Activated naive CD4-positive, alpha-beta T cell treated with anti-CD3 and anti-CD28 coated beads, Interleukin-2, amount 50 U/mL, for 72 hours (primary cell): ENCODE results near the gene NUBPL. TPM values are rescaled to one million over a fixed set of nuclear protein-coding genes. Genes with fewer than 3 reads are reported as not detected.

Experiments
- ATAC-seq, 2 donors: fragments of 150-1000 bp; cut with Tn5 transposase; 2 replicates each; pipeline ENCODE4 v1.10.0; 2021; ENCODE audit warnings: mild to moderate bottlenecking in 2 of 2, moderate library complexity in 2 of 2
- DNase-seq, 2 donors: peaks; one replicate each; pipeline ENCODE4 v3.0.0; 2021 to 2022; ENCODE audit warnings: low spot score in 2 of 2
- H3K27ac Mint-ChIP-seq, 2 donors: one replicate each; pipeline ENCODE4 v1.8.0; 2022; ENCODE audit warnings: mild to moderate bottlenecking in 2 of 2, mixed read lengths in 2 of 2
- H3K36me3 Mint-ChIP-seq, 2 donors: one replicate each; pipeline ENCODE4 v1.8.0; 2022; ENCODE audit warnings: mixed read lengths in 2 of 2
- H3K9me3 Mint-ChIP-seq, 2 donors: one replicate each; pipeline ENCODE4 v1.8.0; 2022; ENCODE audit warnings: mixed read lengths in 2 of 2
- total RNA-seq, 2 donors: library from RNA; stranded (reverse); gene quantifications; one replicate each; pipeline ENCODE4 v1.2.3, GENCODE V29; 2022

Gene NUBPL, protein sequence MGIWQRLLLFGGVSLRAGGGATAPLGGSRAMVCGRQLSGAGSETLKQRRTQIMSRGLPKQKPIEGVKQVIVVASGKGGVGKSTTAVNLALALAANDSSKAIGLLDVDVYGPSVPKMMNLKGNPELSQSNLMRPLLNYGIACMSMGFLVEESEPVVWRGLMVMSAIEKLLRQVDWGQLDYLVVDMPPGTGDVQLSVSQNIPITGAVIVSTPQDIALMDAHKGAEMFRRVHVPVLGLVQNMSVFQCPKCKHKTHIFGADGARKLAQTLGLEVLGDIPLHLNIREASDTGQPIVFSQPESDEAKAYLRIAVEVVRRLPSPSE
- total RNA-seq = 10 to 100 TPM in 1 of 2 donors, 1 to 10 TPM in 1; 7.5 to 10.3 TPM

DNA sequence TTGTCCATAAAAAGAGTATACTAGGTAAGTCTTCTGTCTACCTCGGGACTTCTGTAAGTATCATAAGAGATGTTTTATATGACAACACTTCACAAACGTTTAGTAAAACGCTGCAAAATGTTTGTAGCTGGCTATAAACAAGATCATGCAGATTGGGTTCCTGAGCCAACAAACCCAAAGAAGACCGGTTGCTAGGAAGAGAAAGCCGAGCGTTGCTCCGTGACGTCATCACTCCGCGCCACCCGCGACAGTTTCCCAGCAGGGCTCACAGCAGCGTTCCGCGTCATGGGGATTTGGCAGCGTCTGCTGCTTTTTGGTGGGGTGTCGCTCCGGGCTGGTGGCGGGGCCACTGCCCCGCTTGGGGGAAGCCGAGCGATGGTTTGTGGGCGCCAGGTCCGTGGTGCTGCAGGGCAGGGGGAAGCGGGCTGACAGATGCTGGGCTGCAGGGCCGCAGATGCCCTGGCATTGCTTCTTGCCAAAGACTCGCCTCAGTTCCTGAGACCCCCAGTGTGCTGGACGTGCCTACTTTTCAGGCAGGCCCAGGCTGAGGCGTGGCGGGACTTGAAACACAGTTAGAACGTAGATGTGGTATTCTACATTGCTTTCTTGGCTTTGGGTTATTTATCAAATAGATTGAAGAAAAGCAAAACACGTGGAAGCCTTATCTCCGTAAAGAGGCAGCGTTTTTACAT lies at the start of gene NUBPL:
TSS of gene NUBPL (plus strand) at position 250 of the 692 bp plus-strand sequence. CDS start at position 286, 36 bp downstream.
- H3K27ac Mint-ChIP-seq = peak within 1 kb of the TSS; percentile 94 to 99
- peaks cover 4 to 8% of the 10 kb centered on the region in 2 donors for H3K36me3 Mint-ChIP-seq
- DNase-seq (peak; percentile 94 to 95), ATAC-seq (peak; percentile 97 to 98)
- H3K9me3 Mint-ChIP-seq = peaks cover 0 to 7% of the 10 kb centered on the region in 2 donors

DNA sequence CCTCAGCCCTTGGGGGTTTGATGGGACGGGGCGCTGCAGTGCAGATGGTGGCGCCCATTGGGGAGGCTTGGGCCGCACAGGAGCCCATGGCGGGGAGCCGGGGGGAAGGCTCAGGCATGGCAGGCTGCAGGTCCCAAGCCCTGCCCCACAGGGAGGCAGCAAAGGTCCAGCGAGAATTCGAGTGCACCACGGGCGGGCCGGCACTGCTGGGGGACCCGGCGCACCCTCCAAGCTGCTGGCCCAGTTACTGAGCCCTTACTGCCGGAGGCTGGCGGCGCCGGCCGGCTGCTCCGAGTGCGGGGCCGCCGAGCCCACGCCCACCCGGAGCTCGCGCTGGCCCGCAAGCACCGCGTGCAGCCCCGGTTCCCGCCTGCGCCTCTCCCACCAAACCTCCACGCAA lies 34.1 kb upstream of the NUBPL start:
- ATAC-seq = no peak
- DNase-seq = no peak
- no peaks in the 10 kb centered on the region for H3K9me3 Mint-ChIP-seq
- H3K27ac Mint-ChIP-seq = no peak overlapping the region
- H3K36me3 Mint-ChIP-seq = no peaks in the 10 kb centered on the region

DNA sequence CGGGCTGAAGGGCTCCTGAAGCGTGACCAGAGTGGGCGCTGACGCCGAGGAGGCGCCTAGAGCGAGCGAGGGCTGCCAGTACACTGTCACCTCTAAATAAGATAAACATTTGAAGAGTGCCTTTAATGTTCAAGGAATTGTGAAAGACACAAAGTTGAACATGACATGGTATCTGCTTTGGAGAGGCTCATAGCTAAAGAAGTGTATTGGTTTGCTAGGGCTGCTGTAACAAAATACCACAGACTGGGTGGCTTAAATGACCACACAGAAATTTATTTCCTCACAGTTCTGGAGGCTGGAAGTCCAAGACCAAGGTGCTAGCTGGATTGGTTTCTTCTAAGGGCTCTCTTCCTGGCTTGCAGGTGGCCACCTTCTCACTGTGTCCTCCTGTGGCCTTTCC lies 33.7 kb upstream of the NUBPL start:
- ATAC-seq = no peak
- Mint-ChIP-seq H3K27ac (no peak overlapping the region), H3K36me3 (no peaks in the 10 kb centered on the region), H3K9me3 (no peaks in the 10 kb centered on the region)
- no peak for DNase-seq

DNA sequence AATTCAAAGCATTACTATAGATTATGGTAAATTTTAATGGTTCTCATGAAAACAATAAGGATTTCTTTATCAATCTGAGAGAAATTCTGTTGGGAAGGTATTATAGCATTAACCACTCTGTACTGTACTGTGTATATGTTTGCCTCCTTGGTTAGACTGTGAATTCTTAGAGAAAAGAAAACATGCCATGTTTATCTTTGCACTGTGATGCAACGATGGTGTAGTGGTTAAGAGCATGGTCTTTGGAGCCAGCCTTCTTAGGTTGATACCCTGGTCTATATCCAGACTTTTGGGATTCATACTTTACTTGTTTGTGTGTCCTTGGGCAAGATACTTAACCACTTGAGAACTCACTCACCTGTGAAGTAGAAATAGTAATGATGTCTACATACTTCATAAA lies 32.2 kb upstream of the NUBPL start:
- DNase-seq = no peak
- Mint-ChIP-seq H3K27ac (no peak overlapping the region), H3K36me3 (no peaks in the 10 kb centered on the region), H3K9me3 (no peaks in the 10 kb centered on the region)
- no peak for ATAC-seq

DNA sequence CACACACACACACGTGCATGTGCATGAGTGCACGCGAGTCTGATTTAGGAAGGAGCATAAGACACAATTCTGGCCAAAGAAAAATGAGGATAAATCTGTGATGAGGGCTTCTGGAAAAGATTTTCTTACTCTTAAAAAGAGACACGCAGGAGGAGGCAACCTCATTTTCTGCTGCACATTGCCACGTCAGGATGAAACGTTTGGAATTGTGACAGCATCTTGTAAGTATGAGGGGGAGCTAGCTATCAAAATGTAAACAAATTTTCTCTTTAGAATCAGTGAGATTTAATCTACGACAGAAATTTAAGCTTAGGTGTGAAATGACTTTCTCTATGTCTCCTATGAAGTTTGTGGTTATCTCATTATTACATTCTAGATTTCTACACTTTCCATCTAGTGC lies 31.1 kb upstream of the NUBPL start:
- Mint-ChIP-seq H3K27ac (no peak overlapping the region), H3K9me3 (no peaks in the 10 kb centered on the region), H3K36me3 (no peaks in the 10 kb centered on the region)
- ATAC-seq (no peak), DNase-seq (no peak)

DNA sequence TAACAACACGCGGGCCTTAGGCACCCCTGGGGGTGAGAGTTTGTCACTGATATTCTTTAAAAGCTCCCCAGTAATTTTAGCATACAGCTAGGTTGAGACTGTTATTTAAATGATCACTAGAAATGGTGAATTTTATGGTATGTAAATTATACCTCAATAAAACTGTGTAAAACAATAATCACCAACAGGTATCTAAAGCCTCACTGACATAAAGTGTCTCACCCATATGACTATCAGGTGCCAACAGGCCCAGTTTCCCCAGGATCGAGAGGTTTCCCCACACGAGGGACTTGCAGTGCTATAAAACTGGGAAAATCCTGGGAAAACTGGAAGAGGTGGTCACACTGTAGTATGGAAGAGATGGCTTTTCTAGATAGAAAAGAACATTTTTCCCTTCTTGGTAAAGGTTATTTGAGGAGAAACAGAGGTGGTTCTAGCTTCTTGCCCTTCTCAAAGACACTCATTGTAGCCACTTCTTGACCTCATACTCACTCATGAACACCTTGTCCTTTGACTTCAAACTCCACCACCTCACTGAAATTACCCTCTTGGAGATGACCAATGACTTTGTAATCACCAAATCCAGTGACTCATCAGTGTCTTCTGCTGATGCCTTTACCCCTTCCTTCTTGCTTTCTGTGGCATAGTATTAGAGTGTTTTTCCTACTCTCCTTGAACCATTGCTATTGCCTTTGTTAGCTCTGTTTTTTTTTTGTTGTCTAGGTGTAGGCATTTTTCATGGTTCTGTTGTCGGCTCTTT lies 24.8 kb upstream of the NUBPL start:
- no peak for DNase-seq
- no peaks in the 10 kb centered on the region for H3K9me3 Mint-ChIP-seq
- no peak overlapping the region for H3K27ac Mint-ChIP-seq
- no peaks in the 10 kb centered on the region for H3K36me3 Mint-ChIP-seq
- peak in 1 of 2 donors; percentile 56 for ATAC-seq

DNA sequence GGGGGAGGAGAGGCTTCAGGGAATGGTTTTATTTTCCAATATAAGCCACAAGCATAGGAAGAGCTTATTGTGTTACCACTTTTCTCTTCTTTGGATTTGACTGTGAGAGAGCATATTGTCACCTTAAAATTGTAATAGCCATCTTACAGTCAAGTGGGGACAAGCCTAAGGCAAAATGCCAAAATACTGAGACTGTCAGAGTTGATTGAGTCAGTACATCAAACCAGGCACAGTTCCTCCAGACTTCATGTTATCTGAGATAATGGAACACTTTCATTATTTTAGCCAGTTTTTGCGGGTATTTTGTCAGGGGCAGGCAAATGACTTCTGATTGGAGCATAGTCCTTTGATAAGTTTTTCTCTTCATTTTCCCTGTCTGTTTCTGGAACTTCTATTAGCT lies 19.5 kb upstream of the NUBPL start:
- ATAC-seq = no peak
- H3K9me3 Mint-ChIP-seq = no peaks in the 10 kb centered on the region

DNA sequence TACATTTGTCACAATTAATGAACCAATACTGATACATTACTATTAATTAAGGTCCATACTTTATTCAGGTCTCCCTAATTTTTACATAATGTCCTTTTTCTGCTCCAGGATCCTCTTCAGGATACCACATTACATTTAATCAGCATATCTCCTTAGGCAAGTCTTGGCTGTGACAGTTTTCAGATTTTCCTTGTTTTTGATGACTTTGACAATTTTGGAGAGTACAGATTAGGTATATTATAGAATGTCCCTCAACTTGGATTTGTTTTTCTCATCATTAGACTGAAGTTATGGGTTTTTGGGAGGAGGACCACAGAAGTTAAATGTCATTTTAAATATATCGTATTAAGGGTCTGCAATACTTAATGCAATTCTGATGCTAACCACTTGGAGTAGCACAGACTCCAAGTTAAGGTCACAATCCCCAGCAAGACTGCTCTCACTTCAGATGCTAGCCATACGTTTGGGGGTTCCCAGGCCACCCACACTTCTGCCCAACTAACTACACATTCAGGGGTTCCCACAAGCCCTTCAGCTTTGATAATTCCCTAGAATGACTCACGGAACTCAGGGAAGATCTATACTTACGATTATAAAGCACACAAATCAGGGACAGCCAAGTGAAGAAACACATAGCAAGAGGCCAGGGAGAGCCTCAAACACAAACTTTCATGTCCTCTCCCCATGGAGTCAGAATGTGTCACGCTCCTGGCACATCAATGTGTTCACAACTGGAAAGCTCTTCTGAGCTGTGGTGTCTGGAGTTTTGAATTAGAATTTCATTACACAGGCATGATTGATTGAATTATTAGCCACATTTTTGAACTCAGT lies 17.0 kb upstream of the NUBPL start:
- Mint-ChIP-seq H3K9me3 (no peaks in the 10 kb centered on the region), H3K36me3 (no peaks in the 10 kb centered on the region), H3K27ac (no peak overlapping the region)
- DNase-seq = no peak
- ATAC-seq = no peak

More for the DNA sequence above, 19.5 kb upstream of the NUBPL start:
- Mint-ChIP-seq H3K27ac (no peak overlapping the region), H3K36me3 (no peaks in the 10 kb centered on the region)
- no peak for DNase-seq

DNA sequence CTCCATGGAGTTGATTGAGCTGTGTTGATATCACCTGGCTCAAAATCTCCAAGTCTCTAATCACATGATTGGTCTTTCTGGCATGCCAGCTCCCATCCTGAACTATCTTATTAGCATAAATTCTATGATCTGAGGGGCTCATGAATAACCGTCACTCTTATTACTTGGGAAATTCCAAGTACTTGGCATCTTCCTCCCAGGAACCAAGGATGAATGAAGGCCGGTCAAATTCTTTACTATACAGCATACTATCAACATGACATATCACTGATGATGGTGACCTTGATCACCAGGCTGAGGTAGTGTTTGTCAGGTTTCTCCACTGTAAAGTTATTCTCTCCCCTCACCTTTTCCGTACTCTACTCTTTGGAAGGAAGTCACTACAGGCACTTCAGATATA lies 16.4 kb upstream of the NUBPL start:
- ATAC-seq (no peak), DNase-seq (no peak)
- Mint-ChIP-seq H3K36me3 (no peaks in the 10 kb centered on the region), H3K27ac (no peak overlapping the region), H3K9me3 (no peaks in the 10 kb centered on the region)

DNA sequence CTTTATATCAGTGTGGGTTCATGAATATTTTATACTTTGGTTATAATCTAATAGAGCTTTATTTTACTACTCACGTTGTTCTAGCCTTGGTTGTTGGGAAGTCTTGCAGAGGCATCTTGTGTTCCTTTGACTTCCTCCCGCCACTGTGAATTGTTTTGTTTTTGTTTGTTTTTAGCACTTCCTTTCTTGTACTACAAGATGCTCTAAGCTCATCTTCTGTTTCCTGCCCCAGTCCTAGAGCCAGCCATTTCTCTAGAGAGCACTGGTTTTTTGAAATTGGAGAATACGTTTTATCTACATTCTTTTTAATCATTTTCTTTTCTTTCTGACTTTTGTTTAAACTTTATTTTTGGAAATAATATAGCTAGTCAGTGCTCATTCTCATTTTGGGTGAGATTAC lies 15.9 kb upstream of the NUBPL start:
- DNase-seq = no peak
- Mint-ChIP-seq H3K36me3 (no peaks in the 10 kb centered on the region), H3K9me3 (no peaks in the 10 kb centered on the region), H3K27ac (no peak overlapping the region)
- ATAC-seq = no peak

DNA sequence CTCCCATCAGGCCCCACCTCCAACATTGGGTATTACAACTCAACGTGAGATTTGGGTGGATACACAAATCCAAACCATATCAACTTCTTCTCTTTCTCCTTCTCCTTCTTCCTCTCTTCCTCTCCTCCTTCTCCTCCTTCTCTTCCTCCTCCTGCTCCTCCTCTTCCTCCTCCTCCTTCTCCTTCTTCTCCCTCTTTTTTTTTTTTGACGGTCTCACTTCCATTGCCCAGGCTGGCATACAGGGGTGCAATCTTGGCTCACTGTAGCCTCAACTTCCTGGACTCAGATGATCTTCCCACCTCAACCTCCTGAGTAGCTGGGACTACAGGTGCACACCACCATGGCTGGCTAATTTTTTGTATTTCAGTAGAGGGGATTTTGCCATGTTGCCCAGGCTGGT lies 11.4 kb upstream of the NUBPL start:
- ATAC-seq = no peak
- DNase-seq = no peak
- H3K36me3 Mint-ChIP-seq = no peaks in the 10 kb centered on the region
- H3K9me3 Mint-ChIP-seq = no peaks in the 10 kb centered on the region
- no peak overlapping the region for H3K27ac Mint-ChIP-seq

DNA sequence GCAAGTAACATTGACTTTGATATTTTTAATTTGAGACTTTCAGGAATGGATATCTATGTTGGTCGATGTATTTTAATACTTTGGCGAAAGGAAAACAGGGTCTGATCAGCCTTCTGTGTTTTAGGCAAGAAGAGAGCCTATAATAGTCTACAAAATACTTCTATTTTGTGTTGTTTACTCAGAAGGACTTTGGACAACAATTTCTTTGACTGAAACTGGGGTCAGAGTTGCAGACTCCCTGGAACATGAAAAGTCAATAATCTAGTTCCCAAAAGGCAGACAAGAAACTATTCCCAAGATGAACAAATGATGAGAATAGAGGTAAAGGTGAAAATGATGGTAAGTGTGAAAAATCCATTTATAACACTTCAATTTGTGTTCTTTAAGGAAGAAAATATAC lies 10.6 kb upstream of the NUBPL start:
- H3K36me3 Mint-ChIP-seq = no peaks in the 10 kb centered on the region
- H3K9me3 Mint-ChIP-seq = no peaks in the 10 kb centered on the region
- no peak overlapping the region for H3K27ac Mint-ChIP-seq
- DNase-seq = no peak
- ATAC-seq = no peak

DNA sequence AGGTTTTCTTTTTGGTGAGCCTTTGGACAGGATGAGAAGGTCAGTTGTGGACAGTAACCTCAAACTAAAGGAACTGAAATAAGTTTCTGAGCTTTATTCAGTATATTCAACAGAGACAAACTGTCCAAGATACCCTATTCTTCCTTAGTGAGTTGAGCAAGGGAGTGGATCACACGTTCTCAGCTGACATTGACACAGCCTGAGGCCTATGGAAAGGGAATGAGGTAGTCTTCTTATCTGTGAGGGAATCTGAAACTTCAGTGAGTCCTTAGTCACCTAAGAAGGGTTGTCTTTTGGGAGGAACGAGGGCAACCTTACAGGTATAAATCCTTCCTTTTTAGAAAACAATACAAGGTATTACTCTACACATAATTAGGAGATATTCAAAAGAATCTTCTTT lies 5.0 kb upstream of the NUBPL start:
- Mint-ChIP-seq H3K36me3 (peaks cover 2% of the 10 kb centered on the region in 2 donors), H3K9me3 (peaks cover 0 to 7% of the 10 kb centered on the region in 2 donors), H3K27ac (no peak overlapping the region)
- DNase-seq = no peak
- ATAC-seq = no peak

DNA sequence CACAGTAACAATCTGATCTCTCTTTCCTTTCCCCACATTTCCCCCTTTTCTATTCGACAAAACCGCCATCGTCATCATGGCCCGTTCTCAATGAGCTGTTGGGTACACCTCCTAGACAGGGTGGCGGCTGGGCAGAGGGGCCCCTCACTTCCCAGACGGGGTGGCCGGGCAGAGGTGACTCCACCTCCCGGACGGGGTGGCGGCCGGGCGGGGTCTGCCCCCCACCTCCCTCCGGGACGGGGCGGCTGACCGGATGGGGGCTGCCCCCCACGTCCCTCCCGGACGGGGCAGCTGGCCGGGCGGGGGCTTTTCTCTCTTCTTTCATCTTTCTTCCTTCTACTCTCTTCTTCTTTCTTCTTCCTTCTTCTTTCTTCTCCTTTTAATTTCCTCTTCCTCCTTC lies 1.3 kb upstream of the NUBPL start:
- ATAC-seq (no peak), DNase-seq (no peak)
- Mint-ChIP-seq H3K9me3 (peaks cover 0 to 7% of the 10 kb centered on the region in 2 donors), H3K36me3 (peaks cover 4 to 8% of the 10 kb centered on the region in 2 donors), H3K27ac (peak overlapping the region in 1 of 2 donors; percentile 94)

DNA sequence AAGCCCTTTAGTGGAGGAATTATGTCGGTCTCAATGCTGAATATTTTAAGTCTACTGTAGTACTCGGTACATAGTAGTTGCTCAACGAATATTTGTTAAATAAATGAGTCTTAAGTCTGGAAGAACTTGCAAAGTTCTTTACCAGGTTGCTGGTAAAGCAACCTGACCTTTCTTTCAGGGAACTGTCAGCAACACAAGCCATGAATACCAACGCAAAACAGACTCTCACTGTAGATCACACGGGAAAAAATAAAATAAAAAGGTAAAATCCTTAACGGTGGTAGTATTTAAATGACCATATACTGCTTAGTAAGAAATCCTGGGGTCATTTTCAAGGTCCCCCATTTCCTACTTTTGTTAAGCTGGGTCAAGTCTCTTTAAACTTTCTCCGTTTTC lies 447 bp upstream of the NUBPL start:
- Mint-ChIP-seq H3K9me3 (peaks cover 0 to 7% of the 10 kb centered on the region in 2 donors), H3K27ac (peak overlapping the region; percentile 94 to 99), H3K36me3 (peaks cover 4 to 8% of the 10 kb centered on the region in 2 donors)
- ATAC-seq (peak; percentile 2 to 42), DNase-seq (no peak)

DNA sequence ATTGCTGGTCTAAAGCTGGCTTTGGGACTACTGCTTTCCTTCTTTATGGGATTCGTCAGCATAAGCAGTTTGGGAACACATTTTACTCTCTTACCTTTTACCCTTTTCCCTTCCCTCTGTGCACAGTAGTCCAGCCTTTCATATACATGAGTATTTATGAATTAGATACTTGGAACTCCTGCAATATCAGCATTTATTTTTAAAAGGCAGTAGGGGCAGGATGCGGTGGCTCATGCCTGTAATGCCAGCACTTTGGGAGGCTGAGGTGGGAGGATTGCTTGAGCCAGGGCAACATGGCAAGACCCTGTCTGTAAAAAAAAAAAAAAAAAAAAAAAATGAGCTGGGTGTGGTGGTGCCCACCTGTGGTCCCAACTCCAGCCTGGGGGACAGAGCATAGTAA lies 3.0 kb downstream of the NUBPL start:
- H3K27ac Mint-ChIP-seq = no peak overlapping the region
- H3K36me3 Mint-ChIP-seq = peaks cover 4 to 8% of the 10 kb centered on the region in 2 donors
- no peak for ATAC-seq
- peaks cover 0 to 7% of the 10 kb centered on the region in 2 donors for H3K9me3 Mint-ChIP-seq
- no peak for DNase-seq
